Suprapubic skin (tissue), 4 donors: ENCODE data around the gene ACVR2B. TPM values are rescaled to one million over a fixed set of nuclear protein-coding genes. Genes with fewer than 3 reads are reported as not detected.
"Not testable (repeated sequence)": the region's sequence is repeated elsewhere in the genome, so short reads cannot be mapped to it uniquely, and the experiment has no call there.

Experiments used
- DNase-seq, 2 donors: peaks; one replicate each; pipeline ENCODE4 v3.0.0-alpha.2; 2019; ENCODE audit warnings: low spot score in 2 of 2
- H3K27ac ChIP-seq: fragments of 200-600 bp; sonication (generic); one replicate; pipeline ENCODE4 v1.5.1; 2019
- H3K27me3 ChIP-seq: fragments of 200-600 bp; sonication (generic); one replicate; pipeline ENCODE4 v1.5.1; 2019
- H3K36me3 ChIP-seq: fragments of 200-600 bp; sonication (generic); one replicate; pipeline ENCODE4 v1.5.1; 2019
- H3K4me1 ChIP-seq: fragments of 200-600 bp; sonication (generic); one replicate; pipeline ENCODE4 v1.5.1; 2019
- H3K4me3 ChIP-seq: fragments of 200-600 bp; sonication (generic); one replicate; pipeline ENCODE4 v1.5.1; 2019; ENCODE audit warnings: mild to moderate bottlenecking
- H3K9me3 ChIP-seq: fragments of 200-600 bp; sonication (generic); one replicate; pipeline ENCODE4 v1.5.1; 2019
- EP300 ChIP-seq: sonication (generic); formaldehyde crosslinking; IDR thresholded peaks from one replicate; pipeline ENCODE4 v1.6.1; 2017; ENCODE audit warnings: antibody characterized with exemption
- POLR2A ChIP-seq, 2 donors: fragments of 450-650 bp; IDR thresholded peaks; one replicate each; pipeline ENCODE4 v1.6.1; 2017; ENCODE audit warnings: antibody characterized with exemption in 2 of 2, mild to moderate bottlenecking in 2 of 2, moderate library complexity in 2 of 2
- POLR2AphosphoS5 ChIP-seq, 3 donors: sonication (generic); formaldehyde crosslinking; IDR thresholded peaks; one replicate each; pipeline ENCODE4 v1.6.1; 2017; ENCODE audit warnings: antibody characterized with exemption in 3 of 3
- WGBS: methylation state at CpG from one replicate; pipeline ENCODE4 v1.1.5; 2018; 5-methylcytosine and 5-hydroxymethylcytosine counted together
- total RNA-seq, 4 donors: library from RNA; depleted of rRNA; stranded (reverse); fragments of >200 nt; gene quantifications; one replicate each; pipeline ENCODE4 v1.1.0, GENCODE V29; 2016
- TF ChIP-seq, protein P1 (sequence below), 2 donors: fragments of 200-600 bp in 1 of 2; fragments of 450-650 bp in 1 of 2; sonication (generic) in 1 of 2; IDR thresholded peaks; one replicate each; pipeline ENCODE4 v1.5.1; 2016 to 2019; ENCODE audit warnings: antibody characterized with exemption in 2 of 2, mild to moderate bottlenecking in 1 of 2, moderate library complexity in 1 of 2

Gene ACVR2B
- total RNA-seq, 4 donors from 2014 or later: 1.1 to 8.9 (median 3.1) TPM

DNA sequence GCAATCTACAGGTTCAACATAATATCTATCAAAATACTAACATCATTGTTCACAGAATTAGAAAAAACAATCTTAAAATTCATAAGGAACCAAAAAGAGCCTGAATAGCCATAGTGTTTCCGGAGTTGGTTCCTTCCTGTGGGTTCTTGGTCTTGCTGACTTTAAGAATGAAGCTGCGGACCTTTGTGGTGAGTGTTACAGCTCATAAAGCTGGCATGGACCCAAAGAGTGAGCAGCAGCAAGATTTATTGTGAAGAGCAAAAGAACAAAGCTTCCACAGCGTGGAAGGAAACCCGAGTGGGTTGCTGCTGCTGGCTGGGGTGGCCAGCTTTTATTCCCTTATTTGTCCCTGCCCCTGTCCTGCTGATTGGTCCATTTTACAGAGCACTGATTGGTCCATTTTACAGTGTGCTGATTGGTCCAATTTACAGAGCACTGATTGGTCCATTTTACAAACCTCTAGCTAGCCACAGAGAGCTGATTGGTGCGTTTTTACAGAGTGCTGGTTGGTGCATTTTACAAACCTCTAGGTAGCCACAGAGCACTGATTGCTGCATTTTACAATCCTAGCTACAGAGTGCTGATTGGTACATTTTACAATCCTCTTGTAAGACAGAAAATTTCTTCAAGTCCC lies 15.1 kb upstream of the ACVR2B start:
- DNase-seq, H3K27me3 ChIP-seq, H3K4me3 ChIP-seq, H3K4me1 ChIP-seq, H3K36me3 ChIP-seq, H3K27ac ChIP-seq: not testable (repeated sequence)
- H3K9me3 ChIP-seq: peaks cover 18% of the 10 kb centered on the region
- WGBS: 46% methylated on average over 5 of the region's 5 CpGs

DNA sequence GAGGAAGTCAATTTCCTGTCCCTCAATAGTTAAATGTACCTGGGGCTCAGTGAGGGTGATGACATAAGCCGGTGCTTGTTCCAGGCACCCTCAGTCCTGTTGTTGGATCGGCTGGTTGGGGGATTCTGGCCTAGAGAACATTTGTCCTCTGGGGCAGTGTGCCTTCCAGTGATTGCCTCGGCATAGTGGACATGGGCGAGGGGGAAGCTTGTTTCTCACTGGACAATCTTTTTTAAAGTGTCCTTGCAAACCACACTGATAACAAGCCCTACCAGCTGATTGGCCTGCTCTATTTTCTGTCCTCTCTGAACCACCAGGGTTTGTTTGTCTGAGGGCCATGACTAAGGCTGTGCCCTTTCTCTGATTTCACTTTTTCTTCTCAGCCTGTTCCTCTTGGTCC lies 10.5 kb upstream of the ACVR2B start:
- H3K9me3 ChIP-seq: peaks cover 11% of the 10 kb centered on the region
- H3K4me3 ChIP-seq, DNase-seq, H3K27me3 ChIP-seq, H3K4me1 ChIP-seq, H3K36me3 ChIP-seq, H3K27ac ChIP-seq: not testable (repeated sequence)
- WGBS: 87% methylated on average over 3 of the region's 4 CpGs

DNA sequence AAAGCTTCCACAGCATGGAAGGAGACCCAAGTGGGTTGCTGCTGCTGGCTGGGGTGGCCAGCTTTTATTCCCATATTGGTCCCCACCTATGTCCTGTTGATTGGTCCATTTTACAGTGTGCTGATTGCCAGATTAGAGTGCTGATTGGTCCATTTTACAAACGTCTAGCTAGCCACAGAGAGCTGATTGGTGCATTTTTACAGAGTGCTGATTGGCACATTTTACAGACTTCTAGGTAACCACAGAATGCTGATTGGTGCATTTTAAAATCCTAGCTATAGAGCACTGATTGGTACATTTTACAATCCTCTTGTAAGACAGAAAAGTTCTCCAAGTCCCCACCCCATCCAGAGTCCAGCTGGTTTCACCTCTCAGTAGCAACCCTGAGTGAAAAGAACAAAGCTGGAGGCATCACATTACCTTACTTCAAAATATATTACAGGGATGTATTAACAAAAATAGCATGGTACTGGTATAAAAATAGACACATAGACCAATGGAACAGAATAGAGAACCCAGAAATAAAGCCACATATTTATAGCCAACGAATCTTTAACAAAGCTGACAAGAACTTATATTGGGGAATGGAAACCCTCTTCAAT lies 7.5 kb upstream of the ACVR2B start:
- H3K27ac ChIP-seq: no peak overlapping the region
- 85% methylated on average over 2 of the region's 2 CpGs for WGBS
- no peaks in the 10 kb centered on the region for H3K9me3 ChIP-seq
- no peaks in the 10 kb centered on the region for H3K4me1 ChIP-seq
- no peak overlapping the region for H3K4me3 ChIP-seq
- DNase-seq: no peak
- no peaks in the 10 kb centered on the region for H3K36me3 ChIP-seq
- H3K27me3 ChIP-seq: no peaks in the 10 kb centered on the region
- TF ChIP-seq POLR2A (IDR thresholded peaks at IDR 0.05) (no peak), EP300 (no peak)

DNA sequence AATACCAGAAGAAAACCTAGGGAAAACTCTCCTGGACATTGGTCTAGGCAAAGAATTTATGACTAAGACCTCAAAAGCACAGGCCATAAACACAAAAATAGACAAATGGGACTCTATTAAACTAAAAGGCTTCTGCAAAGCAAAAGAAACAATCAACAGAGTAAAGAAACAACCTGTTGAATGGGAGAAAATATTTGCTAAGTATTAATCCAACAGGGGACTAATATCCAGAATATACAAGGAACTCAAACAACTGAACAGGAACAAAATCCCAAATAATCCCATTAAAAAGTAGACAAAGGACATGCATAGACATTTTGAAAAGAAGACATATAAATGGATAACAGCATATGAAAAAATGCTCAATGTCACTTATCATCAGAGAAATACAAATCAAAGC lies 6.9 kb upstream of the ACVR2B start:
- Histone ChIP-seq H3K27ac (no peak overlapping the region), H3K9me3 (no peaks in the 10 kb centered on the region), H3K4me1 (no peaks in the 10 kb centered on the region), H3K4me3 (no peak overlapping the region), H3K27me3 (no peaks in the 10 kb centered on the region), H3K36me3 (no peaks in the 10 kb centered on the region)
- TF ChIP-seq POLR2A (IDR thresholded peaks at IDR 0.05) (no peak), EP300 (no peak), POLR2AphosphoS5 (IDR thresholded peaks at IDR 0.05) (no peak)
- TF ChIP-seq, protein P1, sequence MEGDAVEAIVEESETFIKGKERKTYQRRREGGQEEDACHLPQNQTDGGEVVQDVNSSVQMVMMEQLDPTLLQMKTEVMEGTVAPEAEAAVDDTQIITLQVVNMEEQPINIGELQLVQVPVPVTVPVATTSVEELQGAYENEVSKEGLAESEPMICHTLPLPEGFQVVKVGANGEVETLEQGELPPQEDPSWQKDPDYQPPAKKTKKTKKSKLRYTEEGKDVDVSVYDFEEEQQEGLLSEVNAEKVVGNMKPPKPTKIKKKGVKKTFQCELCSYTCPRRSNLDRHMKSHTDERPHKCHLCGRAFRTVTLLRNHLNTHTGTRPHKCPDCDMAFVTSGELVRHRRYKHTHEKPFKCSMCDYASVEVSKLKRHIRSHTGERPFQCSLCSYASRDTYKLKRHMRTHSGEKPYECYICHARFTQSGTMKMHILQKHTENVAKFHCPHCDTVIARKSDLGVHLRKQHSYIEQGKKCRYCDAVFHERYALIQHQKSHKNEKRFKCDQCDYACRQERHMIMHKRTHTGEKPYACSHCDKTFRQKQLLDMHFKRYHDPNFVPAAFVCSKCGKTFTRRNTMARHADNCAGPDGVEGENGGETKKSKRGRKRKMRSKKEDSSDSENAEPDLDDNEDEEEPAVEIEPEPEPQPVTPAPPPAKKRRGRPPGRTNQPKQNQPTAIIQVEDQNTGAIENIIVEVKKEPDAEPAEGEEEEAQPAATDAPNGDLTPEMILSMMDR (IDR thresholded peaks at IDR 0.05): no peak
- DNase-seq: no peak

DNA sequence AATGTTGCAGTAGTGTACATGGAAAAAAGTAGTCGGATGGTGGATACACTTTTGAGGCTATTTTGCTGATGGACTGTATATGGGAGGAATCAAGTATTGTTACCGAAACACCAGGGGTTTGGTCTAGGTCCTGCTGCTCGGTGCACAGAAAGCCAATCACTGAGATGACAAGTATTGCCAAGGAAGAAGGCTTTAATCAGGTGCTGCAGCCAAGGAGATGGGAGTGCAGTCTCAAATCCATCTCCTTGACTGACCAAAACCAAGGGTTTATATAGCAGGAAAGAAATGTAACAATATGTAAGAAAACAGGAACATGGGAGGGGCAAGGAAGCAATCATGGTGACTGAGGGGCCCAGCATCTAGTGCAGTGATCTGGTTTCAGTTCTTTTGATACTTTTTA lies 2.8 kb upstream of the ACVR2B start:
- H3K27ac ChIP-seq: no peak overlapping the region
- no peak for TF ChIP-seq POLR2AphosphoS5 (IDR thresholded peaks at IDR 0.05)
- TF ChIP-seq, protein P1 (IDR thresholded peaks at IDR 0.05): no peak
- no peak for TF ChIP-seq POLR2A (IDR thresholded peaks at IDR 0.05)
- no peak for TF ChIP-seq EP300

DNA sequence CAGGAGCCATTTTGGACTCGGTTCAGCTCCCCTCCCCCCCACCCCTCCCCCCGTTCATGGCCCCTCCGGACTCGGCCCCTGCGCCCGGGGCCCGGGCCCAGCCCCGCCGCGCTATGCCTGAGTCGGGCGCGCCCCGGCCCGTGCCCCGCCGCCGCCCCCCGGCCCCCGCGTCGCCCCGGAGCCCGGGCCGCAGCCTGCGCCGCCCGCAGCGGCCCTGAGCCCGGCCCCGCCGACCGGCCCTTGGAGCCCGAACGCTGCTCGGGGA lies 155 bp downstream of the ACVR2B start:
- Histone ChIP-seq H3K27ac (peak overlapping the region; percentile 83), H3K9me3 (no peaks in the 10 kb centered on the region), H3K4me1 (peaks cover 41% of the 10 kb centered on the region), H3K4me3 (peak overlapping the region; percentile 79), H3K36me3 (no peaks in the 10 kb centered on the region), H3K27me3 (no peaks in the 10 kb centered on the region)
- DNase-seq: no peak
- TF ChIP-seq POLR2A (IDR thresholded peaks at IDR 0.05) (no peak), POLR2AphosphoS5 (IDR thresholded peaks at IDR 0.05) (no peak), EP300 (no peak)
- TF ChIP-seq, protein P1 (IDR thresholded peaks at IDR 0.05): no peak
- no CpG with 5 or more reads among the region's 36 CpGs for WGBS

More for the DNA sequence above, 2.8 kb upstream of the ACVR2B start:
- H3K4me1 ChIP-seq: peaks cover 20% of the 10 kb centered on the region
- H3K27me3 ChIP-seq: no peaks in the 10 kb centered on the region
- H3K9me3 ChIP-seq: no peaks in the 10 kb centered on the region
- DNase-seq: no peak
- H3K36me3 ChIP-seq: no peaks in the 10 kb centered on the region
- WGBS: 99% methylated on average over 3 of the region's 3 CpGs
- no peak overlapping the region for H3K4me3 ChIP-seq
